ENCODE results near the gene ULBP1. TPM values are rescaled to one million over a fixed set of nuclear protein-coding genes. Genes with fewer than 3 reads are reported as not detected.
"Not testable (repeated sequence)": the region's sequence is repeated elsewhere in the genome, so short reads cannot be mapped to it uniquely, and the experiment has no call there.

The ULBP1 gene
- total RNA-seq, 1 experiment from 2014 or later: 0.81 TPM

DNA sequence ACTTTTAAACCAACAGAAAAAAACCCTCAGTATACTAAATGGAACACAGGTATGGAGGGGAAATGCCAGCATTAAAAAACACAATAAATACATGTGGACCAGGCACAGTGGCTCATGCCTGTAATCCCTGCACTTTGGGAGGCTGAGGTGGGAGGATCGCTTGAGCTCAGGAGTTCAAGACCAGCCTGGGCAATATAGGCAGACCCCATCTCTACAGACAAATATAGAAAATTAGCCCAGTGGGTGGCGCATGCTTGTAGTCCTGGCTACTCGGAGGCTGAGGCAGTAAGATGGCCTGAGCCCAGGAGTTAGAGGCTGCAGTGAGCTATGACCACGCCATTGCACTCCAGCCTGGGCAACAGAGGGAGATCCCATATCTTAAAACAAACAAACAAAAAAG lies 3.9 kb upstream of the ULBP1 start:
- ATAC-seq; H3K9me3 Mint-ChIP-seq; H3K36me3 Mint-ChIP-seq; H3K27ac Mint-ChIP-seq; DNase-seq (ENCODE audit: low spot score); POLR2A ChIA-PET; H3K4me3 Mint-ChIP-seq: not testable (repeated sequence)
- Mint-ChIP-seq H3K4me1 (peaks cover 17% of the 10 kb centered on the region), H3K27me3 (ENCODE audit: low read depth) (peaks cover 100% of the 10 kb centered on the region)
- CTCF ChIA-PET: interaction anchor here (1.6 kb wide), 1 partner anchor 47 kb away, joined by 5 read pairs; no protein-coding TSS in a partner anchor
- TF ChIP-seq ZNF121 (CRISPR knock-in tag; IDR thresholded peaks at IDR 0.05): peak; percentile 75; the same call in 1 of the 2 replicates

GRCh38 chr6:149960488-149960887 lies 3.3 kb upstream of the ULBP1 start:
- no peak for TF ChIP-seq ZNF232 (CRISPR knock-in tag; IDR thresholded peaks at IDR 0.05)
- TF ChIP-seq, protein P1, sequence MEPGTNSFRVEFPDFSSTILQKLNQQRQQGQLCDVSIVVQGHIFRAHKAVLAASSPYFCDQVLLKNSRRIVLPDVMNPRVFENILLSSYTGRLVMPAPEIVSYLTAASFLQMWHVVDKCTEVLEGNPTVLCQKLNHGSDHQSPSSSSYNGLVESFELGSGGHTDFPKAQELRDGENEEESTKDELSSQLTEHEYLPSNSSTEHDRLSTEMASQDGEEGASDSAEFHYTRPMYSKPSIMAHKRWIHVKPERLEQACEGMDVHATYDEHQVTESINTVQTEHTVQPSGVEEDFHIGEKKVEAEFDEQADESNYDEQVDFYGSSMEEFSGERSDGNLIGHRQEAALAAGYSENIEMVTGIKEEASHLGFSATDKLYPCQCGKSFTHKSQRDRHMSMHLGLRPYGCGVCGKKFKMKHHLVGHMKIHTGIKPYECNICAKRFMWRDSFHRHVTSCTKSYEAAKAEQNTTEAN (CRISPR knock-in tag; IDR thresholded peaks at IDR 0.05): no peak
- TF ChIP-seq NR1H2 (CRISPR knock-in tag; IDR thresholded peaks at IDR 0.05): no peak
- no peak for TF ChIP-seq ZNF532 (CRISPR knock-in tag; IDR thresholded peaks at IDR 0.05; ENCODE audit: borderline replicate concordance)
- CTCF ChIA-PET: interaction anchor here (1.6 kb wide), 1 partner anchor 47 kb away, joined by 5 read pairs; no protein-coding TSS in a partner anchor
- Mint-ChIP-seq H3K4me3 (no peak overlapping the region), H3K9me3 (no peaks in the 10 kb centered on the region), H3K36me3 (peaks cover 5% of the 10 kb centered on the region; the same call in 1 of the 2 replicates), H3K27me3 (ENCODE audit: low read depth) (peaks cover 100% of the 10 kb centered on the region), H3K4me1 (peaks cover 18% of the 10 kb centered on the region), H3K27ac (no peak overlapping the region)
- POLR2A ChIA-PET: no interaction called here
- no peak for ATAC-seq
- DNase-seq (ENCODE audit: low spot score): no peak

- DNase-seq (ENCODE audit: low spot score) (peak; percentile 64), ATAC-seq (peak; percentile 29)
- POLR2A ChIA-PET: interaction anchor here (0.6 kb wide), 1 partner anchor 920 kb away, joined by 5 read pairs; no protein-coding TSS in a partner anchor
- Mint-ChIP-seq H3K4me3 (no peak overlapping the region), H3K27me3 (ENCODE audit: low read depth) (peaks cover 100% of the 10 kb centered on the region), H3K36me3 (peaks cover 5% of the 10 kb centered on the region; the same call in 1 of the 2 replicates), H3K9me3 (no peaks in the 10 kb centered on the region), H3K27ac (no peak overlapping the region), H3K4me1 (peaks cover 23% of the 10 kb centered on the region)
- TF ChIP-seq, protein P2, sequence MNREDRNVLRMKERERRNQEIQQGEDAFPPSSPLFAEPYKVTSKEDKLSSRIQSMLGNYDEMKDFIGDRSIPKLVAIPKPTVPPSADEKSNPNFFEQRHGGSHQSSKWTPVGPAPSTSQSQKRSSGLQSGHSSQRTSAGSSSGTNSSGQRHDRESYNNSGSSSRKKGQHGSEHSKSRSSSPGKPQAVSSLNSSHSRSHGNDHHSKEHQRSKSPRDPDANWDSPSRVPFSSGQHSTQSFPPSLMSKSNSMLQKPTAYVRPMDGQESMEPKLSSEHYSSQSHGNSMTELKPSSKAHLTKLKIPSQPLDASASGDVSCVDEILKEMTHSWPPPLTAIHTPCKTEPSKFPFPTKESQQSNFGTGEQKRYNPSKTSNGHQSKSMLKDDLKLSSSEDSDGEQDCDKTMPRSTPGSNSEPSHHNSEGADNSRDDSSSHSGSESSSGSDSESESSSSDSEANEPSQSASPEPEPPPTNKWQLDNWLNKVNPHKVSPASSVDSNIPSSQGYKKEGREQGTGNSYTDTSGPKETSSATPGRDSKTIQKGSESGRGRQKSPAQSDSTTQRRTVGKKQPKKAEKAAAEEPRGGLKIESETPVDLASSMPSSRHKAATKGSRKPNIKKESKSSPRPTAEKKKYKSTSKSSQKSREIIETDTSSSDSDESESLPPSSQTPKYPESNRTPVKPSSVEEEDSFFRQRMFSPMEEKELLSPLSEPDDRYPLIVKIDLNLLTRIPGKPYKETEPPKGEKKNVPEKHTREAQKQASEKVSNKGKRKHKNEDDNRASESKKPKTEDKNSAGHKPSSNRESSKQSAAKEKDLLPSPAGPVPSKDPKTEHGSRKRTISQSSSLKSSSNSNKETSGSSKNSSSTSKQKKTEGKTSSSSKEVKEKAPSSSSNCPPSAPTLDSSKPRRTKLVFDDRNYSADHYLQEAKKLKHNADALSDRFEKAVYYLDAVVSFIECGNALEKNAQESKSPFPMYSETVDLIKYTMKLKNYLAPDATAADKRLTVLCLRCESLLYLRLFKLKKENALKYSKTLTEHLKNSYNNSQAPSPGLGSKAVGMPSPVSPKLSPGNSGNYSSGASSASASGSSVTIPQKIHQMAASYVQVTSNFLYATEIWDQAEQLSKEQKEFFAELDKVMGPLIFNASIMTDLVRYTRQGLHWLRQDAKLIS (CRISPR knock-in tag; IDR thresholded peaks at IDR 0.05; ENCODE audit: borderline replicate concordance): no peak
- no peak for TF ChIP-seq ZBTB21 (CRISPR knock-in tag; IDR thresholded peaks at IDR 0.05; ENCODE audit: borderline replicate concordance)
- no peak for TF ChIP-seq GABPB1 (CRISPR knock-in tag; IDR thresholded peaks at IDR 0.05)
- TF ChIP-seq OVOL2 (CRISPR knock-in tag; IDR thresholded peaks at IDR 0.05; ENCODE audit: borderline replicate concordance): no peak
- no peak for TF ChIP-seq GRHL2 (CRISPR knock-in tag; IDR thresholded peaks at IDR 0.05; ENCODE audit: insufficient replicate concordance, severe bottlenecking)
- no peak for TF ChIP-seq CREM (CRISPR knock-in tag; IDR thresholded peaks at IDR 0.05)
- TF ChIP-seq RORB (CRISPR knock-in tag; IDR thresholded peaks at IDR 0.05): no peak
- TF ChIP-seq, protein P3, sequence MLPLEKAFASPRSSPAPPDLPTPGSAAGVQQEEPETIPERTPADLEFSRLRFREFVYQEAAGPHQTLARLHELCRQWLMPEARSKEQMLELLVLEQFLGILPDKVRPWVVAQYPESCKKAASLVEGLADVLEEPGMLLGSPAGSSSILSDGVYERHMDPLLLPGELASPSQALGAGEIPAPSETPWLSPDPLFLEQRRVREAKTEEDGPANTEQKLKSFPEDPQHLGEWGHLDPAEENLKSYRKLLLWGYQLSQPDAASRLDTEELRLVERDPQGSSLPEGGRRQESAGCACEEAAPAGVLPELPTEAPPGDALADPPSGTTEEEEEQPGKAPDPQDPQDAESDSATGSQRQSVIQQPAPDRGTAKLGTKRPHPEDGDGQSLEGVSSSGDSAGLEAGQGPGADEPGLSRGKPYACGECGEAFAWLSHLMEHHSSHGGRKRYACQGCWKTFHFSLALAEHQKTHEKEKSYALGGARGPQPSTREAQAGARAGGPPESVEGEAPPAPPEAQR (CRISPR knock-in tag; IDR thresholded peaks at IDR 0.05): no peak
- TF ChIP-seq RELA (CRISPR knock-in tag; IDR thresholded peaks at IDR 0.05; ENCODE audit: borderline replicate concordance): no peak
- TF ChIP-seq ETV6 (CRISPR knock-in tag; IDR thresholded peaks at IDR 0.05): no peak
- TF ChIP-seq ATF1 (CRISPR knock-in tag; IDR thresholded peaks at IDR 0.05): no peak
- CTCF ChIA-PET: interaction anchor here (0.7 to 1.1 kb wide), 5 partner anchors 14 to 392 kb away, joined by 3 to 4 read pairs (median 3); no protein-coding TSS in a partner anchor
These were observed 1.9 kb upstream of the ULBP1 start for GRCh38 chr6:149961728-149962425.

All from WTC11 (cell line).